Prostate gland (tissue), 2 donors: ENCODE measurements around the gene VEPH1.

ENCODE experiments used
- POLR2A ChIP-seq: fragments of 450-650 bp; IDR thresholded peaks from one replicate; pipeline ENCODE4 v1.6.1; 2016; ENCODE audit warnings: antibody characterized with exemption, mild to moderate bottlenecking
- POLR2AphosphoS5 ChIP-seq: sonication (generic); formaldehyde crosslinking; IDR thresholded peaks from one replicate; pipeline ENCODE4 v1.6.1; 2017; ENCODE audit warnings: antibody characterized with exemption
- TF ChIP-seq, protein P1 (sequence below), 4 experiments: fragments of 200-600 bp in 2 of 4; fragments of 450-650 bp in 2 of 4; sonication (generic) in 2 of 4; IDR thresholded peaks; 1 replicate in 3 of 4; 2 replicates in 1 of 4; pipeline ENCODE4 v1.5.1; 2016 to 2019; ENCODE audit warnings: antibody characterized with exemption in 4 of 4, mild to moderate bottlenecking in 2 of 4, moderate library complexity in 2 of 4

- TF ChIP-seq, protein P1, sequence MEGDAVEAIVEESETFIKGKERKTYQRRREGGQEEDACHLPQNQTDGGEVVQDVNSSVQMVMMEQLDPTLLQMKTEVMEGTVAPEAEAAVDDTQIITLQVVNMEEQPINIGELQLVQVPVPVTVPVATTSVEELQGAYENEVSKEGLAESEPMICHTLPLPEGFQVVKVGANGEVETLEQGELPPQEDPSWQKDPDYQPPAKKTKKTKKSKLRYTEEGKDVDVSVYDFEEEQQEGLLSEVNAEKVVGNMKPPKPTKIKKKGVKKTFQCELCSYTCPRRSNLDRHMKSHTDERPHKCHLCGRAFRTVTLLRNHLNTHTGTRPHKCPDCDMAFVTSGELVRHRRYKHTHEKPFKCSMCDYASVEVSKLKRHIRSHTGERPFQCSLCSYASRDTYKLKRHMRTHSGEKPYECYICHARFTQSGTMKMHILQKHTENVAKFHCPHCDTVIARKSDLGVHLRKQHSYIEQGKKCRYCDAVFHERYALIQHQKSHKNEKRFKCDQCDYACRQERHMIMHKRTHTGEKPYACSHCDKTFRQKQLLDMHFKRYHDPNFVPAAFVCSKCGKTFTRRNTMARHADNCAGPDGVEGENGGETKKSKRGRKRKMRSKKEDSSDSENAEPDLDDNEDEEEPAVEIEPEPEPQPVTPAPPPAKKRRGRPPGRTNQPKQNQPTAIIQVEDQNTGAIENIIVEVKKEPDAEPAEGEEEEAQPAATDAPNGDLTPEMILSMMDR (IDR thresholded peaks at IDR 0.05): no peak
- TF ChIP-seq POLR2AphosphoS5 (no peak), POLR2A (no peak)
Observed at GRCh38 chr3:157333551-157333991, 169.6 kb downstream of the VEPH1 start.
